HFF-Myc (cell line): ENCODE measurements around the gene TRIM37.

Experiments
- DNase-seq: peaks from one replicate; pipeline ENCODE4 v3.0.0-alpha.2; 2011; ENCODE audit warnings: low read depth; ENCODE audit errors: extremely low read depth
- H3K4me3 ChIP-seq: replicated peaks from 2 replicates; pipeline ENCODE4 v1.5.1; 2011; ENCODE audit warnings: low read depth, mild to moderate bottlenecking, control low read depth, low read length
- TF ChIP-seq, protein P1 (sequence below): IDR thresholded peaks from 2 replicates; pipeline ENCODE4 v1.5.1; 2012; ENCODE audit warnings: mild to moderate bottlenecking, low read depth, low read length, control low read depth; ENCODE audit errors: missing control alignments

Gene TRIM37

DNA sequence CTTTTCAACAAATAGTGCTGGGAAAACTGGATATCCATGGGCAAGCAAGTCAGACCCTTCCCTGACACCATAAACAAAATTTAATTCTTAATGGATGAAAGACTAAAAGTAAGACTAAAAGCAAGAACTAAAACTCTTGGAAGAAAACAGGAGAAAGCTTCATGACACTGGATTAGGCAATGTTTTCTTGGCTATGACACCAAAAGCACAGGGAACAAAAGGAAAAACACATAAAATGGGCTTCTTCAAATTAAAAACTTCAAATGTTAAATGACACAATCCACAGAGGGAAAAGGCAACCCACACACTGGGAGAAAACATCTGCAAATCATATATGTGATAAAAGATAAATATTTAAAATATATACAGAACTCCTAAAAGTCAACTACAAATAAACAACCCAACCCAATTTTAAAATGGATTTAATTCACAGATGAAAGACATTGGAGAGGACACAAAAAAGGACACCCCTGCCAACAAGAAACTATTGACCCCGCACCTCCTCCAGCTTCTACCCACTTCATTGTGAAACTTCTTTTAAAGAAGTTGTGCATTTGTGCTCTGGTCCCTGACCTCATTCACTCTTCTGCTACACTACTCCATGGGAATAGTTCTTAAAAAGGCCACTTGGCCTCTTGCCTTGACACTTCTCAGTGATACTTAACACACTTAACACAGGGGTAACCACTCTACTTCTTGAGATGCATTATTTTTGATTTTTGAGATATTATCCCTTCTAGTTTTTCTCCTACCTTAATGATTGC is 80.3 kb downstream of the TRIM37 start:
- H3K4me3 ChIP-seq: no peak overlapping the region
- TF ChIP-seq, protein P1, sequence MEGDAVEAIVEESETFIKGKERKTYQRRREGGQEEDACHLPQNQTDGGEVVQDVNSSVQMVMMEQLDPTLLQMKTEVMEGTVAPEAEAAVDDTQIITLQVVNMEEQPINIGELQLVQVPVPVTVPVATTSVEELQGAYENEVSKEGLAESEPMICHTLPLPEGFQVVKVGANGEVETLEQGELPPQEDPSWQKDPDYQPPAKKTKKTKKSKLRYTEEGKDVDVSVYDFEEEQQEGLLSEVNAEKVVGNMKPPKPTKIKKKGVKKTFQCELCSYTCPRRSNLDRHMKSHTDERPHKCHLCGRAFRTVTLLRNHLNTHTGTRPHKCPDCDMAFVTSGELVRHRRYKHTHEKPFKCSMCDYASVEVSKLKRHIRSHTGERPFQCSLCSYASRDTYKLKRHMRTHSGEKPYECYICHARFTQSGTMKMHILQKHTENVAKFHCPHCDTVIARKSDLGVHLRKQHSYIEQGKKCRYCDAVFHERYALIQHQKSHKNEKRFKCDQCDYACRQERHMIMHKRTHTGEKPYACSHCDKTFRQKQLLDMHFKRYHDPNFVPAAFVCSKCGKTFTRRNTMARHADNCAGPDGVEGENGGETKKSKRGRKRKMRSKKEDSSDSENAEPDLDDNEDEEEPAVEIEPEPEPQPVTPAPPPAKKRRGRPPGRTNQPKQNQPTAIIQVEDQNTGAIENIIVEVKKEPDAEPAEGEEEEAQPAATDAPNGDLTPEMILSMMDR: no peak
- DNase-seq: no peak

DNA sequence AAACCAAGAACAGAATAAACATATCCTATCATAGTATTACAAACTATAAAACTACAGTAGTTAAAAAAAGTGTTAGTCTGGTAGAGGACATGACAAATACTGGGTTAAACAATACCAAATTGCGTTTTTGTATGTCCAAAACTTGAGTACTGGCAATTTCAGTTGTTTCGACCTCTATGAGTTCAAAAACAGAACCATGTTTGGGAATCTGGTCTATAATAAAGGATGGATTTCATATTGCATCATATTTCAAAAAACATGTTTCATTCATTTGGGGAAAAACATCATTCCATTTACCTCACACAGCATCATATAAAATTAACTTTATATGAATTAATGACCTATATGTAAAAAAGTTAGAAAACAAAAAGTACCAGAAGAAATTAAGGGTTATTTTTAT is 81.8 kb downstream of the TRIM37 start:
- no peak for DNase-seq
- H3K4me3 ChIP-seq: no peak overlapping the region
- TF ChIP-seq, protein P1: no peak

DNA sequence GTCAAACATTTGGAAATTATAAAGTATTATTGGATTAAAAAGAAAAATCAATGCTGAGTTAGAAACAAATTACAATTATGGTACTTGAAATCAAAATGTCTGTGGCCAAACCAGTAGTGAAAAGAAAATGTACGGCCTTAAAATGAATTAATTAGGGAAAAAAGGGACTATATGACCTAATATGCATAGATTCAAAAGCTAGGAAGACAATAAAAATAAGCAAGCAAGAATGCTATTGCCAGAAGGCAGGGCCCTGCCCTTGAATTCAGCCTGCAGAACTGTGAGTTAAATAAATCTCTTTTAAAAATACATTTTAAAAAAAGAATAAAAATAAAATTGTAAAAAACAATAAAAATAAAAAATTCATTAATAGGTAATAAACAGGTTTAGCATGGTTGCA is 88.7 kb downstream of the TRIM37 start:
- no peak overlapping the region for H3K4me3 ChIP-seq
- TF ChIP-seq, protein P1: no peak
- no peak for DNase-seq

DNA sequence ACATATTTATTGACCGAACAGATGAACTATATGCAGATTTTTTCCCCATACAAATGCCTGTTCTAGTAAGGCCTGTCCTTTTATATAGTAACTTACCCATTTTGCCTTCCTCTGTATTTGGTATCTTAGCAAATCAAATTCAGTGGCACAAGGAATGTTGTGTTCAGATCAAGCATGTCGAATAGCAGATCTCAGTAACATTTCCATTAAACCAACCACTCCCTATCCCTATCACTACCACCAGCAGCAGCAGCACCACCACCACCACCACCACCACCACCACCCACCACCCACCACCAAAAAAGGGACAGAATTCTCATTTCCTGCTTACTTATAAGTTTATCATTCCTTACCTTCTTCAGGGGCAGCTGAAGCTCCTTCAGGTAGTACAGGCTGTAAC is 94.7 kb downstream of the TRIM37 start:
- no peak overlapping the region for H3K4me3 ChIP-seq
- DNase-seq: no peak
- TF ChIP-seq, protein P1: no peak

DNA sequence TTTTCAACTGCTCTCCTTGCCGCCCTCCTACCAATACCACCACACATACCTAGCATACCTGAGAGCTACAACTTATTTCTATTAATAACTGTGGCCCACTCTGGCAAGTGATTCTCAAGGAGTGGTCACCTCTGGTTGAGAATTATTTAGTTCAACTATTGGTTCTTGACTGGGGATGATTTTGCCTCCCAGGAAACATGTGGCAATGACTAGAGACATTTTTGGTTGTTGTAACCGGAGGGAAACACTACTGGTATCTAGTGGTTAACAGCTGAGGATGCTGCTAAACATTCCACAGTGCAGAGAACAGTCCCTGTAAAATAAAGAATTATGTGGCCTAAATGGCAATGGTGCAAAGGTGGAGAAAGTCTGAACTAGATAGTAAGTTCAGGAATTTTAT is 96.7 kb downstream of the TRIM37 start:
- DNase-seq: no peak
- TF ChIP-seq, protein P1: no peak
- no peak overlapping the region for H3K4me3 ChIP-seq

DNA sequence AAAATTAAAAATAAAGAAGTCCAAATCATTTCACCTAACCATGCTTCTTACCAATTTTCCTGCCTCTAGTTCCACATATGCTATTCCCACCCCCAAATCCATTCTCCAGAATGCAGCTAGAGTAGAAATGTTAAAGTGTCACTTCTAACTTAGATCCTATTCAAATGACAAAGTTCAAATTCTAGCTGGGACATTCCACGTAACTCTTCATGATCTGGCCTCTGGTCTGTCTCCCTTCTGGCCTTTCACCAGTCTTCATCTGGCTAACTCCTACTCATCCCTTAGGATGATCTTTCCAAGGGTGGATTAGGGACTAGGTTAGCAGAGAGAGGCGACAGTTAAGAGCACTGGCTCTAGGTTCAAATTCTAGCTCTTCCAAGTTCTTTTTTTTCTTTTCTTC is 97.9 kb downstream of the TRIM37 start:
- no peak for DNase-seq
- no peak overlapping the region for H3K4me3 ChIP-seq
- TF ChIP-seq, protein P1: no peak

DNA sequence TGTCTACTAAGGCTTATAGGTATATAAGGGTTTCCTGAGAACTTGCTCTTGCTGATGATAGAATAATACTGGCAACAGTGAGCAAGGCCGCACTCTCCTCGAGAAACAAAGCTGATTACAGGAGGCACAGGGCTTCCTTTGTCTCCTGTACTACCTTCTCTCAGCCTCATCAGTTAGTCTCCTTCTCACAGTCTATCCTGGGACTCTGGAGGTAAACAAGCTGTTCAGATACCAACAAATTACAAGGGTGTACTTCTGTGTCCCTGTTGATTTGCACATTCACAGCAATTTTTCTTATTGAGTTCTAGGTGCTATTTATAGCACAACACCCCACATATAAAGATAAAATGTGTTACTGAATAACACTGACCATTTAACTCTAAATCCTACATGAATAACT is 98.7 kb downstream of the TRIM37 start:
- TF ChIP-seq, protein P1: no peak
- no peak for DNase-seq
- H3K4me3 ChIP-seq: no peak overlapping the region
